ENCODE results near the gene TRAF3IP3. TPM values are rescaled to one million over a fixed set of nuclear protein-coding genes. Genes with fewer than 3 reads are reported as not detected.

TRAF3IP3 gene
- total RNA-seq, 1 donor from 2014 or later, result not detected

- no peak overlapping the region for H3K27ac Mint-ChIP-seq (ENCODE audit: unreplicated experiment)
- H3K4me1 Mint-ChIP-seq (ENCODE audit: unreplicated experiment), result no peaks in the 10 kb centered on the region
- no peak for DNase-seq (ENCODE audit: extremely low spot score, unreplicated experiment)
- H3K4me3 Mint-ChIP-seq (ENCODE audit: unreplicated experiment), result no peak overlapping the region
- TF ChIP-seq CTCF (IDR thresholded peaks at IDR 0.05), result no peak
- no peaks in the 10 kb centered on the region for H3K36me3 Mint-ChIP-seq (ENCODE audit: unreplicated experiment)
- no peaks in the 10 kb centered on the region for H3K9me3 Mint-ChIP-seq (ENCODE audit: unreplicated experiment)
- peaks cover 33% of the 10 kb centered on the region for H3K27me3 Mint-ChIP-seq (ENCODE audit: unreplicated experiment)
Observed at GRCh38 chr1:209727785-209728184, 28.1 kb upstream of the TRAF3IP3 start.

GRCh38 chr1:209728466-209728865 is 27.4 kb upstream of the TRAF3IP3 start:
- Mint-ChIP-seq H3K36me3 (ENCODE audit: unreplicated experiment) (no peaks in the 10 kb centered on the region), H3K4me1 (ENCODE audit: unreplicated experiment) (no peaks in the 10 kb centered on the region), H3K27me3 (ENCODE audit: unreplicated experiment) (peaks cover 33% of the 10 kb centered on the region), H3K9me3 (ENCODE audit: unreplicated experiment) (no peaks in the 10 kb centered on the region), H3K4me3 (ENCODE audit: unreplicated experiment) (no peak overlapping the region), H3K27ac (ENCODE audit: unreplicated experiment) (no peak overlapping the region)
- TF ChIP-seq CTCF (IDR thresholded peaks at IDR 0.05), result no peak
- no peak for DNase-seq (ENCODE audit: extremely low spot score, unreplicated experiment)

GRCh38 chr1:209729436-209729835 is 26.4 kb upstream of the TRAF3IP3 start:
- no peaks in the 10 kb centered on the region for H3K9me3 Mint-ChIP-seq (ENCODE audit: unreplicated experiment)
- no peak overlapping the region for H3K27ac Mint-ChIP-seq (ENCODE audit: unreplicated experiment)
- no peak for TF ChIP-seq CTCF (IDR thresholded peaks at IDR 0.05)
- no peak overlapping the region for H3K4me3 Mint-ChIP-seq (ENCODE audit: unreplicated experiment)
- H3K36me3 Mint-ChIP-seq (ENCODE audit: unreplicated experiment), result no peaks in the 10 kb centered on the region
- peaks cover 39% of the 10 kb centered on the region for H3K27me3 Mint-ChIP-seq (ENCODE audit: unreplicated experiment)
- no peak for DNase-seq (ENCODE audit: extremely low spot score, unreplicated experiment)
- H3K4me1 Mint-ChIP-seq (ENCODE audit: unreplicated experiment), result no peaks in the 10 kb centered on the region

- Mint-ChIP-seq H3K4me3 (ENCODE audit: unreplicated experiment) (no peak overlapping the region), H3K9me3 (ENCODE audit: unreplicated experiment) (no peaks in the 10 kb centered on the region), H3K27ac (ENCODE audit: unreplicated experiment) (no peak overlapping the region), H3K27me3 (ENCODE audit: unreplicated experiment) (peaks cover 50% of the 10 kb centered on the region), H3K36me3 (ENCODE audit: unreplicated experiment) (no peaks in the 10 kb centered on the region), H3K4me1 (ENCODE audit: unreplicated experiment) (no peaks in the 10 kb centered on the region)
- DNase-seq (ENCODE audit: extremely low spot score, unreplicated experiment), result no peak
- no peak for TF ChIP-seq CTCF (IDR thresholded peaks at IDR 0.05)
Observed at GRCh38 chr1:209732725-209733124, 23.1 kb upstream of the TRAF3IP3 start.

- no peak for DNase-seq (ENCODE audit: extremely low spot score, unreplicated experiment)
- H3K4me1 Mint-ChIP-seq (ENCODE audit: unreplicated experiment), result no peaks in the 10 kb centered on the region
- no peak for TF ChIP-seq CTCF (IDR thresholded peaks at IDR 0.05)
- no peak overlapping the region for H3K4me3 Mint-ChIP-seq (ENCODE audit: unreplicated experiment)
- no peak overlapping the region for H3K27ac Mint-ChIP-seq (ENCODE audit: unreplicated experiment)
- H3K27me3 Mint-ChIP-seq (ENCODE audit: unreplicated experiment), result peaks cover 50% of the 10 kb centered on the region
- H3K9me3 Mint-ChIP-seq (ENCODE audit: unreplicated experiment), result no peaks in the 10 kb centered on the region
- no peaks in the 10 kb centered on the region for H3K36me3 Mint-ChIP-seq (ENCODE audit: unreplicated experiment)
Observed at GRCh38 chr1:209733409-209734192, 22.3 kb upstream of the TRAF3IP3 start.
